ENCODE results near the gene EVA1B.

Gene EVA1B

DNA sequence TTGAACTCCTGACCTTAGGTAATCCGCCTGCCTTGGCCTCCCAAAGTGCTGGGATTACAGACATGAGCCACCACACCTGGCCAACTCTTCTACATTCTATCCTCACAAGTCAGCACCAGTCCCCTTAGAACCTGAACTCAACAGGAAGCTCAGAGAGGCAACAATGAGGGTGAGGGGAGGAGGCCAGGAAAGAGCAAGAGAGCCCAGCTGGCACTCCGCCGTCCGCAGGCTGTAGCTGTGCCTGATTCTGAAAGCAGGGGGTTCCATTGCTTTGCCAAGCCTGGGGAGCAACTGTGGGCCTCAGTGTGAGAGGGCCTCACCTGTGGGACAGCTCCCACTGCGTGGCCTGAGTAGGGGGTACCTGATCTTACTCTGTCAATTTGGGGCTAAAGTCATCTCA lies 43.6 kb upstream of the EVA1B start:
- Histone ChIP-seq H3K4me1 (ENCODE audit: insufficient read depth, poor library complexity, severe bottlenecking) (no peaks in the 10 kb centered on the region), H3K27ac (ENCODE audit: poor library complexity, severe bottlenecking) (no peak overlapping the region), H3K4me3 (ENCODE audit: severe bottlenecking) (no peak overlapping the region), H3K27me3 (ENCODE audit: insufficient read depth, poor library complexity, severe bottlenecking) (no peaks in the 10 kb centered on the region), H3K9me3 (ENCODE audit: severe bottlenecking) (no peaks in the 10 kb centered on the region), H3K36me3 (ENCODE audit: low read depth) (peaks cover 36% of the 10 kb centered on the region)
- DNase-seq (ENCODE audit: low spot score) (no peak), ATAC-seq (ENCODE audit: low read depth) (no peak)
- TF ChIP-seq, protein P1, sequence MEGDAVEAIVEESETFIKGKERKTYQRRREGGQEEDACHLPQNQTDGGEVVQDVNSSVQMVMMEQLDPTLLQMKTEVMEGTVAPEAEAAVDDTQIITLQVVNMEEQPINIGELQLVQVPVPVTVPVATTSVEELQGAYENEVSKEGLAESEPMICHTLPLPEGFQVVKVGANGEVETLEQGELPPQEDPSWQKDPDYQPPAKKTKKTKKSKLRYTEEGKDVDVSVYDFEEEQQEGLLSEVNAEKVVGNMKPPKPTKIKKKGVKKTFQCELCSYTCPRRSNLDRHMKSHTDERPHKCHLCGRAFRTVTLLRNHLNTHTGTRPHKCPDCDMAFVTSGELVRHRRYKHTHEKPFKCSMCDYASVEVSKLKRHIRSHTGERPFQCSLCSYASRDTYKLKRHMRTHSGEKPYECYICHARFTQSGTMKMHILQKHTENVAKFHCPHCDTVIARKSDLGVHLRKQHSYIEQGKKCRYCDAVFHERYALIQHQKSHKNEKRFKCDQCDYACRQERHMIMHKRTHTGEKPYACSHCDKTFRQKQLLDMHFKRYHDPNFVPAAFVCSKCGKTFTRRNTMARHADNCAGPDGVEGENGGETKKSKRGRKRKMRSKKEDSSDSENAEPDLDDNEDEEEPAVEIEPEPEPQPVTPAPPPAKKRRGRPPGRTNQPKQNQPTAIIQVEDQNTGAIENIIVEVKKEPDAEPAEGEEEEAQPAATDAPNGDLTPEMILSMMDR (IDR thresholded peaks at IDR 0.05; ENCODE audit: poor library complexity, severe bottlenecking) = no peak

- peaks cover 42% of the 10 kb centered on the region for H3K36me3 ChIP-seq (ENCODE audit: low read depth)
- no peaks in the 10 kb centered on the region for H3K4me1 ChIP-seq (ENCODE audit: insufficient read depth, poor library complexity, severe bottlenecking)
- no peak for DNase-seq (ENCODE audit: low spot score)
- no peak for ATAC-seq (ENCODE audit: low read depth)
- H3K27ac ChIP-seq (ENCODE audit: poor library complexity, severe bottlenecking) = no peak overlapping the region
- no peaks in the 10 kb centered on the region for H3K9me3 ChIP-seq (ENCODE audit: severe bottlenecking)
- TF ChIP-seq, protein P1 (IDR thresholded peaks at IDR 0.05; ENCODE audit: poor library complexity, severe bottlenecking) = no peak
- H3K27me3 ChIP-seq (ENCODE audit: insufficient read depth, poor library complexity, severe bottlenecking) = no peaks in the 10 kb centered on the region
- H3K4me3 ChIP-seq (ENCODE audit: severe bottlenecking) = no peak overlapping the region
Observed at GRCh38 chr1:36366091-36366661, 42.7 kb upstream of the EVA1B start.

- H3K4me1 ChIP-seq (ENCODE audit: insufficient read depth, poor library complexity, severe bottlenecking) = no peaks in the 10 kb centered on the region
- TF ChIP-seq, protein P1 (IDR thresholded peaks at IDR 0.05; ENCODE audit: poor library complexity, severe bottlenecking) = no peak
- H3K36me3 ChIP-seq (ENCODE audit: low read depth) = peaks cover 50% of the 10 kb centered on the region
- H3K4me3 ChIP-seq (ENCODE audit: severe bottlenecking) = no peak overlapping the region
- no peak overlapping the region for H3K27ac ChIP-seq (ENCODE audit: poor library complexity, severe bottlenecking)
- no peak for ATAC-seq (ENCODE audit: low read depth)
- no peak for DNase-seq (ENCODE audit: low spot score)
- no peaks in the 10 kb centered on the region for H3K9me3 ChIP-seq (ENCODE audit: severe bottlenecking)
- H3K27me3 ChIP-seq (ENCODE audit: insufficient read depth, poor library complexity, severe bottlenecking) = no peaks in the 10 kb centered on the region
Observed at GRCh38 chr1:36365381-36365780, 41.9 kb upstream of the EVA1B start.

- no peak for DNase-seq (ENCODE audit: low spot score)
- peak; percentile 73 for ATAC-seq (ENCODE audit: low read depth)
- no peaks in the 10 kb centered on the region for H3K4me1 ChIP-seq (ENCODE audit: insufficient read depth, poor library complexity, severe bottlenecking)
Observed at GRCh38 chr1:36359911-36360550, 36.6 kb upstream of the EVA1B start.

More at GRCh38 chr1:36359911-36360550, 36.6 kb upstream of the EVA1B start:
- H3K36me3 ChIP-seq (ENCODE audit: low read depth) = peaks cover 53% of the 10 kb centered on the region
- TF ChIP-seq, protein P1 (IDR thresholded peaks at IDR 0.05; ENCODE audit: poor library complexity, severe bottlenecking) = no peak
- no peak overlapping the region for H3K4me3 ChIP-seq (ENCODE audit: severe bottlenecking)
- H3K9me3 ChIP-seq (ENCODE audit: severe bottlenecking) = no peaks in the 10 kb centered on the region
- H3K27me3 ChIP-seq (ENCODE audit: insufficient read depth, poor library complexity, severe bottlenecking) = no peaks in the 10 kb centered on the region
- H3K27ac ChIP-seq (ENCODE audit: poor library complexity, severe bottlenecking) = peak overlapping the region; percentile 17
